Hepatocyte (in vitro differentiated cells): ENCODE data around the gene CARD18. TPM values are rescaled to one million over a fixed set of nuclear protein-coding genes. Genes with fewer than 3 reads are reported as not detected.
"Not testable (repeated sequence)": the region's sequence is repeated elsewhere in the genome, so short reads cannot be mapped to it uniquely, and the experiment has no call there.

ENCODE experiments used
- DNase-seq: peaks from one replicate; pipeline ENCODE4 v3.0.0-alpha.2; 2016; ENCODE audit warnings: low spot score
- H2AFZ ChIP-seq: fragments of 200-600 bp; sonication (generic); 2 replicates; pipeline ENCODE4 v1.6.0; 2016; ENCODE audit warnings: antibody characterized with exemption, mild to moderate bottlenecking
- H3K27ac ChIP-seq: fragments of 200-600 bp; sonication (generic); 2 replicates; pipeline ENCODE4 v1.5.1; 2016; ENCODE audit warnings: mild to moderate bottlenecking
- H3K27me3 ChIP-seq: fragments of 200-600 bp; sonication (generic); 2 replicates; pipeline ENCODE4 v1.6.1; 2016
- H3K36me3 ChIP-seq: fragments of 200-600 bp; sonication (generic); replicated peaks from 2 replicates; pipeline ENCODE4 v1.5.1; 2016; ENCODE audit warnings: low read depth; ENCODE audit not compliant: insufficient read depth
- H3K4me1 ChIP-seq: fragments of 200-600 bp; sonication (generic); 2 replicates; pipeline ENCODE4 v1.5.1; 2016; ENCODE audit warnings: mild to moderate bottlenecking, moderate library complexity; ENCODE audit not compliant: insufficient read depth
- H3K4me2 ChIP-seq: fragments of 200-600 bp; sonication (generic); 2 replicates; pipeline ENCODE4 v1.6.0; 2016
- H3K4me3 ChIP-seq: fragments of 200-600 bp; sonication (generic); 2 replicates; pipeline ENCODE4 v1.5.1; 2016; ENCODE audit warnings: mild to moderate bottlenecking
- H3K79me2 ChIP-seq: fragments of 200-600 bp; sonication (generic); 2 replicates; pipeline ENCODE4 v1.6.0; 2017; ENCODE audit warnings: mild to moderate bottlenecking
- H3K9me2 ChIP-seq: fragments of 200-600 bp; sonication (generic); replicated peaks from 2 replicates; pipeline ENCODE4 v1.6.0; 2017; ENCODE audit warnings: mild to moderate bottlenecking; ENCODE audit not compliant: insufficient read depth
- H3K9me3 ChIP-seq: fragments of 200-600 bp; sonication (generic); 2 replicates; pipeline ENCODE4 v1.5.1; 2016; ENCODE audit warnings: low read depth, mild to moderate bottlenecking
- H4K20me1 ChIP-seq: fragments of 200-600 bp; sonication (generic); 2 replicates; pipeline ENCODE4 v1.6.0; 2016; ENCODE audit warnings: mild to moderate bottlenecking; ENCODE audit not compliant: insufficient read depth, poor library complexity, severe bottlenecking
- CTCF ChIP-seq: fragments of 200-600 bp; sonication (generic); IDR thresholded peaks from 2 replicates; pipeline ENCODE4 v1.5.1; 2016; ENCODE audit warnings: antibody characterized with exemption, mild to moderate bottlenecking; ENCODE audit not compliant: poor library complexity
- EZH2 ChIP-seq: fragments of 200-600 bp; sonication (generic); IDR thresholded peaks from 2 replicates; pipeline ENCODE4 v1.6.1; 2016; ENCODE audit warnings: antibody characterized with exemption, mild to moderate bottlenecking, borderline replicate concordance
- EZH2phosphoT487 ChIP-seq: fragments of 200-600 bp; sonication (generic); IDR thresholded peaks from one replicate; pipeline ENCODE4 v1.6.1; 2018; ENCODE audit warnings: antibody characterized with exemption, mild to moderate bottlenecking, low read depth, moderate library complexity; ENCODE audit not compliant: unreplicated experiment, severe bottlenecking
- WGBS: methylation state at CpG from one replicate; pipeline ENCODE4 v1.1.6; 2016; ENCODE audit warnings: low lambda C conversion rate; ENCODE audit errors: missing lambda C conversion rate; 5-methylcytosine and 5-hydroxymethylcytosine counted together
- polyA plus RNA-seq: library from polyadenylated mRNA; unstranded; fragments of >200 nt; fragmentation: Nextera tagmentation; extraction: Ambion mirVana; gene quantifications from 2 replicates; pipeline ENCODE4 v1.2.1, GENCODE V29; 2016
- total RNA-seq: library from RNA; depleted of rRNA; stranded (reverse); fragments of >200 nt; gene quantifications from 2 replicates; pipeline ENCODE4 v1.2.3, GENCODE V29; 2014

CARD18 gene
- total and polyA plus RNA-seq, 2 experiments from 2014 or later = not detected

GRCh38 chr11:105106140-105106539 lies 33.4 kb downstream of the CARD18 start:
- Histone ChIP-seq H2AFZ (no peak overlapping the region), H3K4me1 (no peaks in the 10 kb centered on the region), H3K27ac (no peak overlapping the region), H3K79me2 (no peaks in the 10 kb centered on the region), H3K27me3 (no peaks in the 10 kb centered on the region), H3K4me2 (no peak overlapping the region), H3K4me3 (no peak overlapping the region), H3K9me2 (no peaks in the 10 kb centered on the region), H3K9me3 (no peaks in the 10 kb centered on the region), H4K20me1 (no peaks in the 10 kb centered on the region), H3K36me3 (no peaks in the 10 kb centered on the region)
- TF ChIP-seq EZH2 (no peak), EZH2phosphoT487 (no peak), CTCF (no peak)
- WGBS = 82% methylated on average over 1 of the region's 1 CpG
- DNase-seq = no peak

DNA sequence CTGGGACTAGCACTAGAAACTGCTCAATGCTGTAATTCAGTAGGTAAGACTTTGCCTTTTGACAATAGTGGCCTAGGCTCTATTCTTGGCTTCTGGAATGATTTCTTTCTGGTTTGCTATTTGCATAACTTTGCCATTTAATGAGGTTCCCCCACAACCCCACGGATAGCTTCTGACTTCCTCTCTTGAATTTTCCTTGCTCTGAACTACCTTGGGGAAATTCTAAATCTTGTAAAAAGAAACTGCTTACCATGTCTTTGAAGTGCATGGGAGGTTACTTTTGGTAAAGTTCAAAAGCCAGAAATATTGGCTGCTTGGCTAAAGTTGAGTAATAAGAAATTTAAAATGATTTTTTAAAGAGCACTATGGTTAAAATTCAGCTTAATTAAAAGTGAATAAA lies 35.3 kb downstream of the CARD18 start:
- WGBS = 70% methylated on average over 1 of the region's 1 CpG
- Histone ChIP-seq H3K79me2 (no peaks in the 10 kb centered on the region), H3K4me2 (no peak overlapping the region), H3K36me3 (no peaks in the 10 kb centered on the region), H3K9me2 (no peaks in the 10 kb centered on the region), H3K27ac (no peak overlapping the region), H4K20me1 (no peaks in the 10 kb centered on the region), H2AFZ (no peak overlapping the region), H3K4me1 (no peaks in the 10 kb centered on the region), H3K4me3 (no peak overlapping the region), H3K27me3 (no peaks in the 10 kb centered on the region), H3K9me3 (no peaks in the 10 kb centered on the region)
- TF ChIP-seq CTCF = no peak
- no peak for TF ChIP-seq EZH2phosphoT487
- no peak for TF ChIP-seq EZH2
- DNase-seq = no peak

DNA sequence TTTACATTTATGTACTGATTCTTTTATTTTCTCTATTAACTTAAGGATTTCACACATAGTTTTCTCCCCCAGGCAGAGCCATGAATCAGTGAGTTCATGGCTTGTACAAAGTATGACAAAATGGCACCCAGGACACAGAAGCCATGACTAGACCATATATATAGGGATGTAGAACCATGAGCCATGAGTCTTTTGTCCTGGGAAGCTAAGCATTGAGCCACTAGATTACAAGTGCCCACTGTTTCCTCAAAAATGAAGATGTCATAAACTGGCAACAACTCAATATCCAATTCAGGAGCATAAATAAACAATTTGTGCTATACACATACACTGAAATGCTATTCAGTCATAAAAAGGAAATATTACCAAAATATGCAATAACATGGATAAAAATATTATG lies 36.2 kb downstream of the CARD18 start:
- no peaks in the 10 kb centered on the region for H3K4me1 ChIP-seq
- no peaks in the 10 kb centered on the region for H3K9me3 ChIP-seq
- no peaks in the 10 kb centered on the region for H4K20me1 ChIP-seq
- H3K4me3 ChIP-seq = no peak overlapping the region
- no peaks in the 10 kb centered on the region for H3K79me2 ChIP-seq
- TF ChIP-seq EZH2phosphoT487 = no peak
- no peak for TF ChIP-seq CTCF
- TF ChIP-seq EZH2 = no peak
- H3K27ac ChIP-seq = no peak overlapping the region
- H3K9me2 ChIP-seq = no peaks in the 10 kb centered on the region
- H3K4me2 ChIP-seq = no peak overlapping the region
- no peak overlapping the region for H2AFZ ChIP-seq
- no peak for DNase-seq
- no peaks in the 10 kb centered on the region for H3K27me3 ChIP-seq
- no peaks in the 10 kb centered on the region for H3K36me3 ChIP-seq

DNA sequence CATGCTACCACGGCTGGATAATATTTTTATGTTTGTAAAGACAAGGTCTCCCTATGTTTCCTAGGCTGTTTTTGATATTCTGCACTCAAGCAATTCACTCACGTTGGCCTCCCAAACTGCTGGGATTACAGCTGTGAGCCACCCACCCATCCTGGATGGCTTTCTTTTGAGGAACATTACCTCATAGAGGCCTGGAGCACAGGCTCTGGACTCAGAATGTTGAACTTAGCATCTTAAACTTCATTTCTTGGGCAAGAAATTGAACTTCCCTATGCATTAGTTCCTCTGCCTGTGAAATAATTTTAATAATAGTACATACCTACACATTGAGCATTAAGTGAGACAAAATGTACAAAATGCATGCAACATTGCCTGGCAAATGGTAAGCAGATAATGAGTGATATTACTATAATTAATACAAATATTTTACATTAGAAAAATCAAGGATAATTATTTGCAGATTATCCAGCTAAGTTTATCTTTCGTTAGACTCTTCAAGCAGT lies 37.4 kb downstream of the CARD18 start:
- not testable (repeated sequence) for H3K27me3 ChIP-seq, H3K9me3 ChIP-seq, H3K4me2 ChIP-seq, H4K20me1 ChIP-seq, H2AFZ ChIP-seq, H3K36me3 ChIP-seq, H3K4me3 ChIP-seq, H3K9me2 ChIP-seq, H3K79me2 ChIP-seq, H3K27ac ChIP-seq, H3K4me1 ChIP-seq, DNase-seq
- 96% methylated on average over 3 of the region's 3 CpGs for WGBS
